Fibroblast of lung (primary cell): ENCODE results near the gene GARNL3. TPM values are rescaled to one million over a fixed set of nuclear protein-coding genes. Genes with fewer than 3 reads are reported as not detected.

Source experiments
- DNase-seq, 2 donors: peaks; one replicate each; pipeline versions ENCODE4 v3.0.0 to v3.0.0-alpha.2; 2010; ENCODE audit warnings: low read depth in 2 of 2
- H2AFZ ChIP-seq: 2 replicates; pipeline ENCODE4 v1.5.1; 2012; ENCODE audit warnings: low read length, control low read depth, inconsistent platforms
- H3K27ac ChIP-seq: 2 replicates; pipeline ENCODE4 v1.5.1; 2011; ENCODE audit warnings: low read length, control low read depth; ENCODE audit not compliant: insufficient read depth
- H3K27me3 ChIP-seq: 2 replicates; pipeline ENCODE4 v1.5.1; 2011; ENCODE audit warnings: mild to moderate bottlenecking, low read length; ENCODE audit not compliant: control insufficient read depth, insufficient read depth
- H3K36me3 ChIP-seq: 2 replicates; pipeline ENCODE4 v1.5.1; 2011; ENCODE audit warnings: low read length; ENCODE audit not compliant: control insufficient read depth, insufficient read depth
- H3K4me1 ChIP-seq: 2 replicates; pipeline ENCODE4 v1.5.1; 2011; ENCODE audit warnings: low read length; ENCODE audit not compliant: control insufficient read depth, insufficient read depth; ENCODE audit errors: extremely low read depth
- H3K4me2 ChIP-seq: 2 replicates; pipeline ENCODE4 v1.5.1; 2011; ENCODE audit warnings: low read length, control low read depth; ENCODE audit not compliant: insufficient read depth; ENCODE audit errors: extremely low read depth
- H3K4me3 ChIP-seq, 4 experiments: fragments of 200-600 bp in 1 of 4; sonication (generic) in 1 of 4; replicated peaks in 1 of 4; 2 replicates each; pipeline ENCODE4 v1.5.1; 2011 to 2016; ENCODE audit warnings: low read length in 4 of 4, low read depth in 3 of 4, mild to moderate bottlenecking in 3 of 4, control low read depth in 2 of 4, inconsistent platforms in 1 of 4, mixed read lengths in 1 of 4; ENCODE audit not compliant: insufficient read depth in 1 of 4; ENCODE audit errors: control extremely low read depth in 1 of 4
- H3K79me2 ChIP-seq: 2 replicates; pipeline ENCODE4 v1.5.1; 2012; ENCODE audit warnings: mild to moderate bottlenecking, low read length, inconsistent platforms; ENCODE audit not compliant: control insufficient read depth, insufficient read depth
- H3K9ac ChIP-seq: 2 replicates; pipeline ENCODE4 v1.5.1; 2011; ENCODE audit warnings: mild to moderate bottlenecking, low read length, control low read depth; ENCODE audit not compliant: insufficient read depth
- H3K9me3 ChIP-seq: 2 replicates; pipeline ENCODE4 v1.5.1; 2012; ENCODE audit warnings: low read depth, low read length; ENCODE audit not compliant: control insufficient read depth, insufficient read depth
- H4K20me1 ChIP-seq: 2 replicates; pipeline ENCODE4 v1.5.1; 2011; ENCODE audit warnings: low read length; ENCODE audit not compliant: control insufficient read depth, insufficient read depth; ENCODE audit errors: extremely low read depth
- EZH2 ChIP-seq: IDR thresholded peaks from 2 replicates; pipeline ENCODE4 v1.5.1; 2012; ENCODE audit warnings: low read length, control low read depth, mild to moderate bottlenecking; ENCODE audit errors: missing control alignments
- polyA plus RNA-seq, 2 donors: library from polyadenylated mRNA; depleted of rRNA in 1 of 2; stranded (reverse) in 1 of 2; unstranded in 1 of 2; fragments of >200 nt; gene quantifications; 2 replicates each; pipeline ENCODE4 v1.2.1, GENCODE V29; 2011 to 2012; ENCODE audit warnings: missing spikeins in 1 of 2
- total RNA-seq: library from RNA; depleted of rRNA; stranded (reverse); fragments of >200 nt; gene quantifications from 2 replicates; pipeline ENCODE4 v1.2.1, GENCODE V29; 2014
- TF ChIP-seq, protein P1 (sequence below), 2 donors: IDR thresholded peaks in 1 of 2; conservative IDR thresholded peaks in 1 of 2; 1 replicate in 1 of 2; 2 replicates in 1 of 2; pipeline ENCODE4 v1.5.1; 2011 to 2012; ENCODE audit warnings: low read length in 2 of 2, control low read depth in 1 of 2, inconsistent platforms in 1 of 2, low read depth in 1 of 2, mild to moderate bottlenecking in 1 of 2

The GARNL3 gene
- total and polyA plus RNA-seq, 2 donors (not counting 1 experiment from before 2014, with no cell fraction given): 1.5 to 6.4 TPM

- peak in 1 of 2 donors; percentile 38 for DNase-seq
- Histone ChIP-seq H3K27ac (no peak overlapping the region), H3K36me3 (no peaks in the 10 kb centered on the region), H3K9me3 (no peaks in the 10 kb centered on the region), H3K4me1 (no peaks in the 10 kb centered on the region), H3K9ac (no peak overlapping the region), H3K79me2 (no peaks in the 10 kb centered on the region), H3K27me3 (no peaks in the 10 kb centered on the region), H4K20me1 (no peaks in the 10 kb centered on the region), H2AFZ (no peak overlapping the region), H3K4me2 (no peak overlapping the region), H3K4me3 (no peak overlapping the region)
- no peak for TF ChIP-seq EZH2
- TF ChIP-seq, protein P1, sequence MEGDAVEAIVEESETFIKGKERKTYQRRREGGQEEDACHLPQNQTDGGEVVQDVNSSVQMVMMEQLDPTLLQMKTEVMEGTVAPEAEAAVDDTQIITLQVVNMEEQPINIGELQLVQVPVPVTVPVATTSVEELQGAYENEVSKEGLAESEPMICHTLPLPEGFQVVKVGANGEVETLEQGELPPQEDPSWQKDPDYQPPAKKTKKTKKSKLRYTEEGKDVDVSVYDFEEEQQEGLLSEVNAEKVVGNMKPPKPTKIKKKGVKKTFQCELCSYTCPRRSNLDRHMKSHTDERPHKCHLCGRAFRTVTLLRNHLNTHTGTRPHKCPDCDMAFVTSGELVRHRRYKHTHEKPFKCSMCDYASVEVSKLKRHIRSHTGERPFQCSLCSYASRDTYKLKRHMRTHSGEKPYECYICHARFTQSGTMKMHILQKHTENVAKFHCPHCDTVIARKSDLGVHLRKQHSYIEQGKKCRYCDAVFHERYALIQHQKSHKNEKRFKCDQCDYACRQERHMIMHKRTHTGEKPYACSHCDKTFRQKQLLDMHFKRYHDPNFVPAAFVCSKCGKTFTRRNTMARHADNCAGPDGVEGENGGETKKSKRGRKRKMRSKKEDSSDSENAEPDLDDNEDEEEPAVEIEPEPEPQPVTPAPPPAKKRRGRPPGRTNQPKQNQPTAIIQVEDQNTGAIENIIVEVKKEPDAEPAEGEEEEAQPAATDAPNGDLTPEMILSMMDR (conservative IDR thresholded peaks at IDR 0.05 in 1 of 2, IDR thresholded peaks at IDR 0.05 in 1 of 2; ENCODE audit: low read depth in 1 of 2, low read length in 2 of 2): no peak
Observed at GRCh38 chr9:127263664-127264063, 910 bp upstream of the GARNL3 start.

DNA sequence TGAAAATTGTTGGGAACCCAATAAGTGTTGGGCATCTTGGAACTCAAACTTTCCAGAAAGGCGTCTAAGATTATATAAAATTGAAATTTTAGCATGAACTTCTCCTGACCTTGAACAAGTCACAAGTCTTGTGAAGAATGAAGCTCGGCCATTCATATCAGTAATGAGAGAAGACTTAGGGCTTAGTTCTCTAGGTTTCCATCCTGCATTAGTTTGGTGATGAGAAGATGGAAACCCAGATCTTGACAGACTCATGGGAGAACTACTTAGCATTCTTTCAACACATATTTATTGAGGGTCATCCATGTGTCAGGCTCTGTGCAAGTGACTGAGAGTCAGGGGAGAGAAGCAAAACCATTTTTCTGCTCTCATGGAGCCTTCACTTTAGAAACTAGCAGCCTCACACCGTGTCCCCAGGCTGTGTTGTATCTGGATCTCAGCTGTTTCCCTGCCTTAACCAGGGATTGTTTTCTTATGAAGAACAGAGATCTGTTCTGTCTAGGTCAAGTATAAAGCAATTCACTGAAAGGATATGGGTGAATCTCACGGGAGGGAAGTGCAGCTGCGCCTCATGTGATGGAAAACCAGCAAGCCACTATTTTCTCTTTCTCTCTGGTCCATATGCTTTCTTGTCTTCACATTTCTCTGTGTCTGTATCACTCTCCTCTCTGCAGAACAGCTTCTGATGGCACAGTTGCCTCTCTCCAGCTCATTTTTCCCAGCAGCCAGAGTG lies 3.4 kb downstream of the GARNL3 start:
- Histone ChIP-seq H3K36me3 (no peaks in the 10 kb centered on the region), H3K4me1 (no peaks in the 10 kb centered on the region), H3K4me2 (no peak overlapping the region), H3K4me3 (no peak overlapping the region), H4K20me1 (no peaks in the 10 kb centered on the region), H3K79me2 (no peaks in the 10 kb centered on the region), H3K9ac (no peak overlapping the region), H3K9me3 (no peaks in the 10 kb centered on the region), H3K27me3 (no peaks in the 10 kb centered on the region), H3K27ac (no peak overlapping the region), H2AFZ (no peak overlapping the region)
- no peak for TF ChIP-seq EZH2
- TF ChIP-seq, protein P1 (conservative IDR thresholded peaks at IDR 0.05 in 1 of 2, IDR thresholded peaks at IDR 0.05 in 1 of 2; ENCODE audit: low read depth in 1 of 2, low read length in 2 of 2): no peak
- DNase-seq: no peak

DNA sequence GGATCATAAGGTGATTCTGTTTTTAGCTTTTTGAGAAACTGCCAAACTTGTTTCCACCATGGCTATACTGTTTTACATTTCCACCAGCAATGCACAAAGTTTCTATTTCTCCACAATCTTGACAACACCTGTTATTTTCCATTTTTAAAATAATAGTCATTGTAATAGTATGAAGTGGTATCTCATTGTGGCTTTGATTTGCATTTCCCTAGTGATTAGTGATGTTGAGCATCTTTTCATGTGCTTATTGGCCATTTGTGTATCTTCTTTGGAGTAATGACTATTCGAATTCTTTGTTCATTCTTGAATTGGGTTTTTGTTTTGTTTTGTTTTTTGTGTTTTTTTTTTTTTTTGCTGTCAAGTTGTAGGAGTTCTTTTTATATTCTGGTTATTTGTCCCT lies 4.9 kb downstream of the GARNL3 start:
- DNase-seq: no peak
- no peaks in the 10 kb centered on the region for H4K20me1 ChIP-seq
- no peaks in the 10 kb centered on the region for H3K27me3 ChIP-seq
- no peak for TF ChIP-seq EZH2
- TF ChIP-seq, protein P1 (conservative IDR thresholded peaks at IDR 0.05 in 1 of 2, IDR thresholded peaks at IDR 0.05 in 1 of 2; ENCODE audit: low read depth in 1 of 2, low read length in 2 of 2): no peak
- H3K4me3 ChIP-seq: no peak overlapping the region
- H3K4me1 ChIP-seq: no peaks in the 10 kb centered on the region
- H3K9ac ChIP-seq: no peak overlapping the region
- no peak overlapping the region for H3K27ac ChIP-seq
- no peak overlapping the region for H3K4me2 ChIP-seq
- no peaks in the 10 kb centered on the region for H3K36me3 ChIP-seq
- no peaks in the 10 kb centered on the region for H3K9me3 ChIP-seq
- H2AFZ ChIP-seq: no peak overlapping the region
- no peaks in the 10 kb centered on the region for H3K79me2 ChIP-seq
